Muscle layer of duodenum (tissue), 2 donors: ENCODE measurements around the gene SORBS1.

Experiments used
- H3K27ac ChIP-seq: one replicate; pipeline ENCODE4 v1.7.0; 2013; ENCODE audit warnings: mild to moderate bottlenecking, low read length
- H3K27me3 ChIP-seq: one replicate; pipeline ENCODE4 v1.7.0; 2013; ENCODE audit warnings: low read depth, mild to moderate bottlenecking, control low read depth, low read length
- H3K36me3 ChIP-seq, 2 donors: one replicate each; pipeline ENCODE4 v1.7.0; 2013; ENCODE audit warnings: low read length in 2 of 2, control low read depth in 1 of 2, mild to moderate bottlenecking in 1 of 2; ENCODE audit not compliant: insufficient read depth in 2 of 2, control insufficient read depth in 1 of 2
- H3K4me1 ChIP-seq, 2 donors: one replicate each; pipeline ENCODE4 v1.7.0; 2013; ENCODE audit warnings: low read length in 2 of 2, mild to moderate bottlenecking in 2 of 2, control low read depth in 1 of 2, moderate library complexity in 1 of 2; ENCODE audit not compliant: insufficient read depth in 2 of 2, control insufficient read depth in 1 of 2
- H3K4me3 ChIP-seq, 2 donors: one replicate each; pipeline ENCODE4 v1.7.0; 2013; ENCODE audit warnings: low read length in 2 of 2, low read depth in 1 of 2, mild to moderate bottlenecking in 1 of 2
- H3K9me3 ChIP-seq, 2 donors: one replicate each; pipeline ENCODE4 v1.7.0; 2013; ENCODE audit warnings: low read length in 2 of 2, control low read depth in 1 of 2, mild to moderate bottlenecking in 1 of 2; ENCODE audit not compliant: control insufficient read depth in 1 of 2
- donor health status: healthy.

The SORBS1 gene

GRCh38 chr10:95500097-95500496 is 61.1 kb downstream of the SORBS1 start:
- peak overlapping the region; percentile 82 for H3K27ac ChIP-seq
- H3K4me3 ChIP-seq: no peak overlapping the region
- no peaks in the 10 kb centered on the region for H3K27me3 ChIP-seq
- peaks cover 0 to 16% of the 10 kb centered on the region in 2 donors for H3K4me1 ChIP-seq
- H3K9me3 ChIP-seq: no peaks in the 10 kb centered on the region
- no peaks in the 10 kb centered on the region for H3K36me3 ChIP-seq

GRCh38 chr10:95499482-95499989 is 61.6 kb downstream of the SORBS1 start:
- H3K4me1 ChIP-seq: peaks cover 0 to 16% of the 10 kb centered on the region in 2 donors
- no peaks in the 10 kb centered on the region for H3K36me3 ChIP-seq
- no peaks in the 10 kb centered on the region for H3K9me3 ChIP-seq
- H3K27ac ChIP-seq: peak overlapping the region; percentile 82
- H3K4me3 ChIP-seq: no peak overlapping the region
- no peaks in the 10 kb centered on the region for H3K27me3 ChIP-seq

- H3K9me3 ChIP-seq: no peaks in the 10 kb centered on the region
- H3K27ac ChIP-seq: peak overlapping the region; percentile 16
- peaks cover 0 to 16% of the 10 kb centered on the region in 2 donors for H3K4me1 ChIP-seq
- H3K4me3 ChIP-seq: no peak overlapping the region
- H3K36me3 ChIP-seq: no peaks in the 10 kb centered on the region
- no peaks in the 10 kb centered on the region for H3K27me3 ChIP-seq
These were observed 64.2 kb downstream of the SORBS1 start for GRCh38 chr10:95496951-95497350.

- Histone ChIP-seq H3K4me3 (no peak overlapping the region), H3K36me3 (no peaks in the 10 kb centered on the region), H3K27me3 (no peaks in the 10 kb centered on the region), H3K4me1 (peaks cover 0 to 16% of the 10 kb centered on the region in 2 donors), H3K9me3 (no peaks in the 10 kb centered on the region), H3K27ac (peak overlapping the region; percentile 16)
These were observed 64.8 kb downstream of the SORBS1 start for GRCh38 chr10:95496246-95496911.

GRCh38 chr10:95493862-95494261 is 67.3 kb downstream of the SORBS1 start:
- no peak overlapping the region for H3K27ac ChIP-seq

GRCh38 chr10:95487994-95488393 is 73.2 kb downstream of the SORBS1 start:
- no peaks in the 10 kb centered on the region for H3K36me3 ChIP-seq
- H3K4me1 ChIP-seq: peaks cover 0 to 13% of the 10 kb centered on the region in 2 donors
- H3K27ac ChIP-seq: peak overlapping the region; percentile 64
- no peaks in the 10 kb centered on the region for H3K9me3 ChIP-seq
- no peaks in the 10 kb centered on the region for H3K27me3 ChIP-seq
- H3K4me3 ChIP-seq: no peak overlapping the region

More at GRCh38 chr10:95493862-95494261, 67.3 kb downstream of the SORBS1 start:
- Histone ChIP-seq H3K9me3 (no peaks in the 10 kb centered on the region), H3K4me3 (no peak overlapping the region), H3K36me3 (no peaks in the 10 kb centered on the region), H3K4me1 (peaks cover 0 to 12% of the 10 kb centered on the region in 2 donors), H3K27me3 (no peaks in the 10 kb centered on the region)

GRCh38 chr10:95485056-95485844 is 75.9 kb downstream of the SORBS1 start:
- Histone ChIP-seq H3K9me3 (no peaks in the 10 kb centered on the region), H3K27ac (peak overlapping the region; percentile 52), H3K4me1 (peaks cover 6 to 19% of the 10 kb centered on the region in 2 donors), H3K36me3 (no peaks in the 10 kb centered on the region), H3K4me3 (no peak overlapping the region), H3K27me3 (no peaks in the 10 kb centered on the region)

GRCh38 chr10:95482501-95483233 is 78.5 kb downstream of the SORBS1 start:
- Histone ChIP-seq H3K27ac (peak overlapping the region; percentile 82), H3K4me3 (no peak overlapping the region)

GRCh38 chr10:95480901-95481491 is 80.2 kb downstream of the SORBS1 start:
- peak overlapping the region; percentile 90 for H3K27ac ChIP-seq
- peaks cover 23 to 24% of the 10 kb centered on the region in 2 donors for H3K4me1 ChIP-seq
- peak overlapping the region in 1 of 2 donors; percentile 33 for H3K4me3 ChIP-seq

More at GRCh38 chr10:95482501-95483233, 78.5 kb downstream of the SORBS1 start:
- Histone ChIP-seq H3K27me3 (no peaks in the 10 kb centered on the region), H3K9me3 (no peaks in the 10 kb centered on the region), H3K36me3 (no peaks in the 10 kb centered on the region), H3K4me1 (peaks cover 8 to 25% of the 10 kb centered on the region in 2 donors)

GRCh38 chr10:95480102-95480900 is 80.9 kb downstream of the SORBS1 start:
- Histone ChIP-seq H3K27me3 (no peaks in the 10 kb centered on the region), H3K4me3 (peak overlapping the region; percentile 2 to 33), H3K27ac (peak overlapping the region; percentile 90), H3K36me3 (no peaks in the 10 kb centered on the region), H3K9me3 (no peaks in the 10 kb centered on the region), H3K4me1 (peaks cover 24 to 25% of the 10 kb centered on the region in 2 donors)

More at GRCh38 chr10:95480901-95481491, 80.2 kb downstream of the SORBS1 start:
- Histone ChIP-seq H3K36me3 (no peaks in the 10 kb centered on the region), H3K9me3 (no peaks in the 10 kb centered on the region), H3K27me3 (no peaks in the 10 kb centered on the region)
